Fibroblast of skin of right quadriceps (primary cell): ENCODE measurements around the gene CELF5.

Source experiments
- DNase-seq: peaks from one replicate; pipeline ENCODE4 v3.0.0-alpha.2; 2013

The CELF5 gene

DNA sequence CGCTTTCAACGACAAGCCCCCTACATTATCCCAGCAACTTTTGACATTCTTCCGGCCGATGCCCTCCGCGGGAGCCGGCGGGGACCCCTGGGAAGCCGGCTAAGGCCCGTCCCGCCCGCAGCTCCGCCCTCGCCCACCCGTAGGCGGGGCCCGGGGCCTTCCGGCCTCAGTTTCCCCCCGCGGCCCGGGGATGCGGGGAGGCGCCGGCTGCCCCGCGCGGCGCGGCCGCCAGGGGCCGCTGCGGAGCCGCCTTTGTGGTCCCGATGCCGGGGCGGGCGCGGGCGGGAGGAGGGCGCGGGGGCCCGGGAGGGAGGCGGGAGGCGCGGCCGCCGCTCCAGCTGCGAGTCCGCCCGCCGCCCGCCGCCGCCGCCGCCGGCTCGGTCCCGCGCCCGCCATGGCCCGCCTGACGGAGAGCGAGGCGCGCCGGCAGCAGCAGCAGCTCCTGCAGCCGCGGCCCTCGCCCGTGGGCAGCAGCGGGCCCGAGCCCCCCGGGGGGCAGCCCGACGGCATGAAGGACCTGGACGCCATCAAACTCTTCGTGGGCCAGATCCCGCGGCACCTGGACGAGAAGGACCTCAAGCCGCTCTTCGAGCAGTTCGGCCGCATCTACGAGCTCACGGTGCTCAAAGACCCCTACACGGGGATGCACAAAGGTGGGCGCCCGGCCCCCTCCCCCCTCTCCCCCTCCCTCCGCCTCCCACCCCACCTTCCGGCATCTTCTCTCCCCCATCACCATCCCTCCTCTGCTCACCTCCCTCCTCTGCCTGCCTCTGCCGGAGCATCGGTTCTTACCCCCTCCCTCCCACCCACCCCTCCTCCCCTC is at the start of gene CELF5:
Gene CELF5, plus strand, starts transcription at position 316 of the 823 bp plus-strand sequence. Its CDS starts 79 bp downstream, at position 395.
- peak; percentile 23 for DNase-seq

DNA sequence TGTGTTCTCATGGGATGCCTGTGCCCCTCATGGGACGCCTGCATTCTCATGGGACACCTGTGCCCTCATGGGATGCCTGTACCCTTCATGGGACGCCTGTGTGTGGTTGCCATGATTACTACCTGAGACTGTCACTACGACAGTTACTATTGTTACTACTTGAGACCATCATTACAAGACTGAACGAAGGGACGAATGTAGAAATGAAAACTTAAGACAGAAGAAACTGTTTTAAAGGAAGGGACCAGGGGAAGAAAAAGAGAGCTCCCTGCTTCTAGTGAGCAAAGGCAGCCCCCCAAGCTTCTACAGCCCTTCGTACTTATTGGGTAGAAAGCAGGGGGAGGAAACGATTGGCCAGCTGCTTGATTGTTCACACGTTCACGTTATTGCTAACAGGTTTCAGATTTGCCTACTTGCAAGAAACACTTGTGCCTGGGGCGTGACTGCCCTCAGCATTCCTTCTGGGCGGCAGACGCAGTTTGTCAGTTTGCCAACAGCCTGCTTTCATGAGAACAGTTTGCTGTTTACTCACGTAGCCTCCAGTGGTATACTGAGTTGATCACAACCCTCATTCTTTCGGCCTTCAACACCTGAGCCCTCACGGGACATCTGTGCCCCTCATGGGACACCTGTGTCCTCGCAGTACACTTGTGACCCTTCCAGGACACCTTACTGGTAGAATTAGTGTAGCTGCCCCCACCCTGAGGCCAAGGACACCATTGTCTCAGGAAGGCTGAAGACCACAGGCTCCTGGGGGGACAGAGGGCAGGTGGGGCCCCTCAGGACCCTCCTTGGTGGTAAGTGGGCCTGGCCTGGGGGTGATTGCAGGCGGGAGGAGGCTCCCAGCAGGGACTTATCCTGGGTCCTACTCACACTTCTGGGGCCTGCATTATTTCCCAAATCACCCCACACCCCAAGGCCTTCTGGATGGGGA is 48.4 kb upstream of the CELF5 start:
- DNase-seq = peak; percentile 65

DNA sequence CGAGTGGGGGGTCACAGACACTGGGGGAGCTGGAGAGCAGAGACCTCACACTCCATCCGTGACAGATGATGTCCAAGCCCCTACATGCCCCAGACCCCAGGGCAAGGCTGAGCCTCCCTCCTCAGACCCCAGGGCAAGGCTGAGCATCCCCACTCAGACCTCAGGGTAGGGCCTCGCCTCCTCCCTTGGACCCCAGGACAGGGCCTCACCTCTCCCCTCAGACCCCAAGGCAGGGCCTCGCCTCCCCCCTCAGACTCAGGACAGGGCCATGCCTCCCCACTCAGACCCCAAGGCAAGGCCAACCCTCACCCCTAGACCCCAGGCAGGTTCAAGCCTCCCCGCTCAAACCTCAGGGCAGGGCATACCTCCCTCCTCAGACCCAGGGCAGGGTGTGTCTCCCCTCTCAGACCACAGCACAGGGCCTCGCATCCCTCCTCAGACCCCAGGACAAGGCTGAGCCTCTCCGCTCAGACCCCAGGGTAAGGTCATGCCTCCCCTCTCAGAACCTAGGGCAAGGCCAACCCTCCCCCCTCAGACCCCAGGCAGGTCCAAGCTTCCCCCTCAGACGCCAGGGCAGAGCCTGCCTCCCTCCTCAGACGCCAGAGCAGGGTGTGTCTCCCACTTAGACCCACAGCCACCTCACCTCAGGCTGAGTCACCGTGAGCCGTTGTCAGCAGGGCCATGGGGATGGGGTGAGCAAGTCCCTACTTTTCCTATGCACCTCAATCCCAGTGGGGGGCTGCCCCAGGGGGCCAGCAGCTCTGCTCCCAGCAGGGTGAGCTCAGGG is 47.6 kb upstream of the CELF5 start:
- DNase-seq = peak; percentile 34

DNA sequence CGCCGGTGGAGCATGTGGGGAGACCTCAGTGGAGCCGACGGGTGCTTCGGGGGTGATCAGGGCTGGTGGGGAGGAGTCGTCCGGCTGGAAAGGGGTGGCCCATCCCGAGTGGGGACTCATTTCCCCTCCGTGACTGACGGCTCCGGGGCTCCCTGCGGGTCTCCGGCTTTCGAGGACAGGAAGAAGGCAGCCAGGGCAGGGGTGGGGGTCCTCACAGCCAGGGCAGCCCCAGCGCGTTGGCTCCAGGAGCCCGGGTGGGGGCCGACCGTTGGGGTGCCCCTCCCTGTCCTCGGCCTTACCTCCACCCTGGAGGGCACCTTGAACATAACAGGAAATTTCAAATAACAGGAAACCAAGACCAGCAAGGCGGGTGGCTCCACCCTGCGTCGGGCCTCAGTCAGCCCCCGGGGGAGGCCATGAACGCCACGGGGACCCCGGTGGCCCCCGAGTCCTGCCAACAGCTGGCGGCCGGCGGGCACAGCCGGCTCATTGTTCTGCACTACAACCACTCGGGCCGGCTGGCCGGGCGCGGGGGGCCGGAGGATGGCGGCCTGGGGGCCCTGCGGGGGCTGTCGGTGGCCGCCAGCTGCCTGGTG is 46.0 kb upstream of the CELF5 start, which contains the start of gene S1PR4:
Gene S1PR4, plus strand, starts transcription at position 393 of the 596 bp plus-strand sequence. Its CDS starts 24 bp downstream, at position 417.
- no peak for DNase-seq

DNA sequence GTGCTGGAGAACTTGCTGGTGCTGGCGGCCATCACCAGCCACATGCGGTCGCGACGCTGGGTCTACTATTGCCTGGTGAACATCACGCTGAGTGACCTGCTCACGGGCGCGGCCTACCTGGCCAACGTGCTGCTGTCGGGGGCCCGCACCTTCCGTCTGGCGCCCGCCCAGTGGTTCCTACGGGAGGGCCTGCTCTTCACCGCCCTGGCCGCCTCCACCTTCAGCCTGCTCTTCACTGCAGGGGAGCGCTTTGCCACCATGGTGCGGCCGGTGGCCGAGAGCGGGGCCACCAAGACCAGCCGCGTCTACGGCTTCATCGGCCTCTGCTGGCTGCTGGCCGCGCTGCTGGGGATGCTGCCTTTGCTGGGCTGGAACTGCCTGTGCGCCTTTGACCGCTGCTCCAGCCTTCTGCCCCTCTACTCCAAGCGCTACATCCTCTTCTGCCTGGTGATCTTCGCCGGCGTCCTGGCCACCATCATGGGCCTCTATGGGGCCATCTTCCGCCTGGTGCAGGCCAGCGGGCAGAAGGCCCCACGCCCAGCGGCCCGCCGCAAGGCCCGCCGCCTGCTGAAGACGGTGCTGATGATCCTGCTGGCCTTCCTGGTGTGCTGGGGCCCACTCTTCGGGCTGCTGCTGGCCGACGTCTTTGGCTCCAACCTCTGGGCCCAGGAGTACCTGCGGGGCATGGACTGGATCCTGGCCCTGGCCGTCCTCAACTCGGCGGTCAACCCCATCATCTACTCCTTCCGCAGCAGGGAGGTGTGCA is 45.3 kb upstream of the CELF5 start:
- no peak for DNase-seq

DNA sequence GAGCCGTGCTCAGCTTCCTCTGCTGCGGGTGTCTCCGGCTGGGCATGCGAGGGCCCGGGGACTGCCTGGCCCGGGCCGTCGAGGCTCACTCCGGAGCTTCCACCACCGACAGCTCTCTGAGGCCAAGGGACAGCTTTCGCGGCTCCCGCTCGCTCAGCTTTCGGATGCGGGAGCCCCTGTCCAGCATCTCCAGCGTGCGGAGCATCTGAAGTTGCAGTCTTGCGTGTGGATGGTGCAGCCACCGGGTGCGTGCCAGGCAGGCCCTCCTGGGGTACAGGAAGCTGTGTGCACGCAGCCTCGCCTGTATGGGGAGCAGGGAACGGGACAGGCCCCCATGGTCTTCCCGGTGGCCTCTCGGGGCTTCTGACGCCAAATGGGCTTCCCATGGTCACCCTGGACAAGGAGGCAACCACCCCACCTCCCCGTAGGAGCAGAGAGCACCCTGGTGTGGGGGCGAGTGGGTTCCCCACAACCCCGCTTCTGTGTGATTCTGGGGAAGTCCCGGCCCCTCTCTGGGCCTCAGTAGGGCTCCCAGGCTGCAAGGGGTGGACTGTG is 44.6 kb upstream of the CELF5 start:
- no peak for DNase-seq

DNA sequence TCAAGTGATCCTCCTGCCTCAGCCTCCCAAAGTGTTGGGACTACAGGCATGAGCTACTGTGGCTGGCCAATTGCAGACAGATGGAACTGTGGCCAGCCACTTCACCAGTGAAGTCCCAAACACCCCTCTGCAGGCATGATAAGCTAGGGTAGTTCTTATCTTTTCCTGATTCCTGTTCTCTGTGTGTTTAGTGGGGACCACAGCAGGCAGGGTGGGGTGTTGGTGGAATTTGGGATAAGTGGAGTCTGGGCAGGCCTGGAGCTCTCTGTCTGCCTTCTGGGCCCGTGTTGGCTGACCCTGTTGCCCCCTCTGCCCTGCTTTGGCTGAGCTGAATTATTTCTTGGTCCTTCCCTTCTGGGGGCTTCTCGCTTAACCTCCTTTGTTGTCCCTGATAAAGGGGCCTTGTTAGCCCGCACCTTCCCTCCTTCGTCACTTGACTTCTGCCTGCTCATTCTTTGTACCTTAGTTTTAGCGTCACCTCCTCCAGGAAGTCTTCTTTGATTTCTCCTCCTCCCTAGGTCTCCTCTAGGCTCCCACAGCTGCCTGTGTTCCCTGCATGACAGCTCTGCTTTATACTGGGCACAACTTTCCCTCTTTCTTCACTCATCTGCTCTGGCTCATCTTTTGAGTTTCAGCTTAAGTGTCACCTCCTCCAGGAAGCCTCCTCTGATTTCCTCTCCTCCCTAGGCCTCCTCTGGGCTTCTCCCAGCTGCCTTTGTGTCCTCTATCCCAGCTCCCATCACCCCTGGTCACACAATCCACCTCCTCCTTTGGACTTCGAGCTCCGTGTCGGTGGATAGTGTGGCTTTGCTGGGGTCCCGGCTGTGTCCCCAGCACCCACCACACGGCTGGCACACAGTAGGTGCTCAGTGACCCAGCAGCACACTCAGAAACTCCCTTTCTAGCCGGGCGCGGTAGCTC is 40.5 kb upstream of the CELF5 start:
- DNase-seq = no peak

DNA sequence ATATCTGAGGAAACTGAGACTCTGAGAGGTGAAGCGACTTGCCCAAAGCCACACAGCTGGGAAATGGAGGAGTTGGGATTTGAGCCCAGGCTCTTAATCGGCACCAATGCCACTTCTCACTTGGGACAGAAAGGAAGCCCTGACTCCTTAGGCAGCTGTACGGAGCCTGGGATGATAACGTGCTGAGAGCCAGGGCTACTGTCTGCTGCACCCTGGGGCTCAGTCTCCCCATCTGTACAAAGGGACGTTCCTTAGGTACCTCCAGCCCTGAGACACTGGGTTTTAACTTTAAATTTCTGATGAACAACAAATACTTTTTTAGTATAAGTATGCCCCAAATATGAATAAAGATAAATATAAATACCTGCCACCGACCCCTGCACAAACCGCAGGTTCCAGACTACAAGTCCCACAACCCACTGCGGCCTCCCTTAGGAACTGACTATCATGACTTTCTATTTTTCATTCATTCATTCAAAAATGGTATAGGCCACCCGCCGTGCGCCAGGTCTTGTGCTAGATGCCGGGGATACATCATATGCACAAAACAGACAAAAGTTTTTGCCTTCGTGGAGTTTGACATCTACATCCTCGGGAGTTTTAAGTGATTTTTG is 39.5 kb upstream of the CELF5 start:
- DNase-seq = no peak

DNA sequence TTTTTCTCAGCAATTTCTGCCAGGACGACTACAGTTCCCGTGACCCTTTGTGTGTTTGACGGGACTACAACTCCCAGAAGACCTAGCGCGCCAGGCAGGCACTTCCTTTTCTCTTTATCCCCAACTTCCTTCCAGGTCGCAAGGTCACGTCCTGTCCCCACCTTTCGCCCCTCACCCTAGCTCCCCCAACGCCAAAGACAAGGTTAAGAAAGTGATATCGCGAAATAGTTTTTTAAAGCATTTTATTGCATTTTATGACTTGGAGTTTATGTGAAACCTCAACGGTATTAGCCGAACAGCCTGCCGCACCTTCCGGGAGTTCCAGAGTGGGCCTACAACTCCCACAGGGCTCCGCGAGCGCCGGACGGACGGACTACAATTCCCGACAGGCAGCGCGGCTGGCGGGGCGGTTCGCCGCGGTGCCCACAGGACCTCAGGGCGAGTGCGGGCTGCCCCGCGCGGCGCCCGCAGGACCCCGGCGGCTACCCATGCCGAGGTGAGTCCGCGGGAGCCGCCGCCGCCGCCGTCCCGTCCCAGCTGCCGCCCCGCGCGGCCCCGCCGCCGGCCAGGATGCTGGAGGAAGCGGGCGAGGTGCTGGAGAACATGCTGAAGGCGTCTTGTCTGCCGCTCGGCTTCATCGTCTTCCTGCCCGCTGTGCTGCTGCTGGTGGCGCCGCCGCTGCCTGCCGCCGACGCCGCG is 38.9 kb upstream of the CELF5 start, which contains the start of gene NCLN:
Gene NCLN, plus strand, starts transcription at position 470 of the 699 bp plus-strand sequence. Its CDS starts 101 bp downstream, at position 571.
- peak; percentile 92 for DNase-seq

DNA sequence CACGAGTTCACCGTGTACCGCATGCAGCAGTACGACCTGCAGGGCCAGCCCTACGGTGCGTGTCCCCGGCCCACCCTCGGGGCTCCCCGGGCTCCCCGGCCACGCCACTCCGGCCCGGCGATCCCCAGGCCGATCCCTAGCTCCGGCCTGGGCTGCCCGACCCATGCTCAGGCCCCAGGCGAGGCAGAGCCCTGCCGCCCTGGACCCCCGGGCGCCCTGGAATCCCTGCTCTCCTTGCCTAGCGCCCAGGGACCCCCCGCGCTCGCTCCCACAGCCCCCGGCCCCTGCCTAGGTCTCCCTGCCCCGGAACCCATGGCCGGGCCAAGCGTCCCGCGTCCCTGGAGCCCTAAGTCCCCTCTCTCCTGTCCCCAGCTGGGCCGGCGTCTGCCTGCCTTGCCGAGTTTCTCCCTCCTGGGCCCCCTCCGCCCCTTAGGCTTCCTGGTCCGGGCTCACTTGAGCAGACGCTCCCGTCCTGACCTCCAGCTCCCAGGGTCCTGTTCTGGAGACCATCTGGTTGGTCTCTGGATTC is 38.2 kb upstream of the CELF5 start:
- DNase-seq = no peak

DNA sequence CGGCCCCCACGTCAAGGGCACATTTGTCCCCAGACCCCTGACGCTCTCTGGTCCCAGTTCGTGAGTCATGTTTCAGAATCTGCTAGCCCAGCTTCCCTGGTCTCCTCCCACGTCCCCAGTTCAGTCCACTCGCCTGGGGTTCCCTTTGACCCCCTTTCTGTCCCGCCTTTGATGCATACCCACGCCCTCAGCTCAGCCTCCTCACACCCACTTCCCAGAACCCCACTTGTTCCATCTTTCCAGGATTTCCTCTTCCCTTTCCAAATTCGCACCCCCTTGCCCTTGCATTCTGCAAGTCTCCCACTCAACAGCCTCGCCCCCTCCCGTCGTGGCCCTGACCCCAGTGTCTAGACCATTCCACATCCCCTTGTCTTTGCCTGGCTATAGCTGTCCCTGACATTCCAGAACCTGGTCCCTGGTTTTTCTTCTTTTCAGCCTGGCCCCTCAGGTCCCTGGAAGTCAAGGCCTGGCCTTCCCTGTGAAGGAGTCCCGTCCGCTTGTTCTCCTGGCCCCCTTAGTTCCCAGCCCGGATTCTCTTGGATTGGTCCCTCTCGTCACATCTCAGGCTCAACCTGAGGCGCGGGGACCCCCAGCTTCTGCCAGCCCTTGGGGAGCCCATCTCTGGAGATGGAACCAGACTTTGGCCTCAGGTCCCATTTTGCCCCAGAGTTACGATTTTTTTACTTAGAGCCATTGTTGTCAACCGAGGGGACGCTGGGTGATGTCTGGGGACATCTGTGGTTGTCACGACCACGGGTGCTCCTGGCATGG is 37.4 kb upstream of the CELF5 start:
- DNase-seq = no peak

DNA sequence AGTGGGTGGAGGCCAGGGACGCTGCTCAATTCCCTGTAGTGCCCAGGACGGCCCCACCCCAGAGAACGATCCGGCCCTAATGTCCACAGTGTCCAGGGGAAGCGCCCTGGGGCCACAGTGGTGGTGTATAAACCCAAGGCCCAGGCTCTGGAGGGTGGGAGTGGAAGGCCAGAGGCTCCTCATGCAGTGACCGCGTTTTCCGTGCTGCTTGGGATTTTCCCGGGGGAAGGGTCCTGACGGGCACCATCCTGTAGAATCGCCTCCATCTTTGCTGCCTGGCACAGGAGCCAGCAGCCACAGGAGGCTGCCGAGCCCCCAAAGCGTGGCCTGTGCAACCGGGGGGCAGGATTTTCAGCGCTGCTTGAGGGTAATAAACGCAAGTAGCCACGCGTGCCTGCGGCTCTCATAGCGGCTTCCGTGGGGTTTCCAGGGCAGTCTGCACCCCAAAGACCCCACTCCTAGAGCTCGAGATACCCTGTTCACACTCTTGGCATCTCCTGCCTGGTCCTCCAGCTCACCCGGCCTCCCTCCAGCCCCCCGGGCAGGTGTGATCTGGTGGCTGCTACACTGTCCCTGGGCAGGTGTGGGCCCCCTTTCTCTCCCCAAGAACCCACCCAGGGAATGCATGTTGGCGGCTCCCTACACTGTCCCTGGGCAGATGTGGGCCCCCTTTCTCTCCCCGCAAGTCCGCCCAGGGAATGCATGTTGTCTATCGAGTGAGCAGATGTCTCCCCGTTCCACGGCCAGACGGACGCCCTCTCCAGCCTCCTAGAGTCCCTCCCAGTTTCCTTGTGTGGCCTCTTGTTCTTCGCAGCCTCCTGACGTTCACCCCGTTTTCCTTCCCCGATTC is 36.6 kb upstream of the CELF5 start:
- DNase-seq = no peak

DNA sequence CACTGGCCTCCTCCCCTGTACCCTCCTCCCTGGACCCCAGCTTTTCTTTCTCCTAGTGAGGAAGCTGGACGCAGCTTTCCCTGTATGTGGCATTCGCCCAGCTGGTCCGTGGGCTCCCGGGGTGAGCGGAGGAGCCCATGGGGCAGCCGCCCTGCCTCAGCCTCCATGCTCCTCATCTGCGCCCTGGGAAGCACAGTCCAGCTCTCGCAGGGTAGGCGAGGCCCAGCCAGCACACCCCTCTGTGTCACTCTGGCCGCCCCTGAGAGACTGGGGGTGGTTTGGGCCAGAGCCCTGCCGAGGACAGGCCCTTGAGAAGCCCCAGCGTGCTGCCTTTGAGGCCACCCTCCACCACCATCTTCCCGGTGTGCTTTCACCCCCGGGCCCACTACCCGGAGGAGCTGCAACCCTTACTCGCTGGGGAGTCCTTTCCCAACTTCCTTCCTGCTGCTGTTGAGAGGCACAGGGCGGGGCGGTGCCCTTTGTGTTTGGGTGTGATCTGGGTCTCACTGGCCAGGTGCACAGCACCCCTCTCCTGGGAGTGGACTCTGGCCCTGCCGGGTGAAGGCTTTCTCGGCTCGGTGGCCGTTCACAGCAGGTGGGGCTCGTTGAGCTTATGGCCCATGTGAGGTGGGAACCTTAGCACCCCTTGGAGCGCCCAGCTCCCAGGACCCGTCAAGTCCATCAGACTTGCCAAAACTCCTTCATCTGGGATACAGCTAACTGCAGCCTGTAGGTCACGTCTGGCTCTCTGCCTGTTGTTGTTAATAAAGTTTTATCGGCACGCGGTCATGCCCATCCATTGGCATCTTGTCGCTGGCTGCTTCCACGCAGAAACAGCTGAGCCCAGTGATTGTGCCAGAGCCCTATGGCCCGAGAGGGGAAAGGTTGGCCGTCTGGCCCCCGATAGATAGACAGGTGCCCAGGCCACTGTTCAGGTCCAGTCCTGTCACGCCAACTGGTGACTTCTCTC is 35.5 kb upstream of the CELF5 start:
- DNase-seq = no peak

DNA sequence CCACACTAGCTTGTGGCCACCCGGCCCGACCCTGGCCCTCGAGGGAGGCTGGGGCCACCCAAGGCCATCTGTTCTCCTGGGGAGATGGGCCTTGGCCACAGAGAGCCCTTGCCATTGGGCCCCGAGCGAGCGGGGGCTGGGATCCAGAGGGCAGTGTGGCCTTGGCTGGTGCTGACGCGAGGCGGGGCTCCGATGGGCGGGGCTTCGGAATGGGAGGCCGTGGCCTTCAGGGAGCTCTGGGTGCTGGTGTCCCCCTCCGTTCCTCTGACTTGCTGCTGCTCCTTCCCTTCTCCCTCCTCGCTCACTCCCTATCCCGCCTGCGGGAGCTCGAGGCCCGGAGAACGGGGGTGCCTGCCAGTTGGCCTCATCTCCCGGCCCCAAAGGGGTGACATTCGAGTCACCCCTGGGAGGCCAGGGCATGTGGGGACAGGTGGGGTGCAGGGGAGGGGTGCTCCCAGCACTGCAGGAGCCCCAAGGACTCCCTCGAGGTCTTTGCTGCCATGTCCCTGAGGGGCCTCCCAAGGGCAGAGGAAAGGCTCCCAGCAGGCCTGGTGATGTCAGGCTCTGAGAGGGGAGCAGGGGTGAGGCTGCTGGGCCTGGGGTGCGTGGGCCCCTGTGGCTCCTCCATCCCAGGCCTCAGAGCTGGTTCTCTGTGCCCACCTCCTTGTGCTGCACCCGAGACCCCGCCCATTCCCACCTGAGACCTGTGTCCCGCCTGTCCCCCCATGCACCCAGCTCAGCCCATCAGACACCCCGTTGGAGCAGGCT is 34.6 kb upstream of the CELF5 start:
- no peak for DNase-seq

DNA sequence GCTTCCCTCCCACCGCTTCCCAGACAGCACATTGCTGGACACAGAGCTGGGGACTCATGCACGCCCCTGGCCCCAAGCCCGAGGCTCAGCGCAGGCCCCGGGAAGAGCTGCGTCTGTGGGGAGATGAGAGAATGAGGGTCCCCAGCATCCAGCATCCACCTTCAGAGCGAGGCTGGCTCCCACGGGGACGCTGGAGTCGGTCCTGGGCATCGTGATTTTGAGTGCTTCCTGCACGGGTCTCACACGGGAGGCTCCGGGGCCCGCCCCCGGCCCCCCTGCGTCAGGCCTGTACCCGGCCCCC is 34.0 kb upstream of the CELF5 start:
- DNase-seq = no peak
